OCI-LY1 (cell line): ENCODE measurements around the gene ARL5A.

ENCODE experiments used
- EZH2 ChIP-seq: fragments of 200-600 bp; sonication (generic), shearing (Covaris generic); IDR thresholded peaks from 2 replicates; pipeline ENCODE4 v1.8.0; 2017; ENCODE audit warnings: borderline replicate concordance, mixed run types, mild to moderate bottlenecking, antibody characterized with exemption, low read length, moderate library complexity, mixed read lengths
- TF ChIP-seq, protein P1 (sequence below): fragments of 200-600 bp; sonication (generic), shearing (Covaris generic); IDR thresholded peaks from 2 replicates; pipeline ENCODE4 v1.5.1; 2017; ENCODE audit warnings: mild to moderate bottlenecking, antibody characterized with exemption, low read length, moderate library complexity, mixed read lengths

DNA sequence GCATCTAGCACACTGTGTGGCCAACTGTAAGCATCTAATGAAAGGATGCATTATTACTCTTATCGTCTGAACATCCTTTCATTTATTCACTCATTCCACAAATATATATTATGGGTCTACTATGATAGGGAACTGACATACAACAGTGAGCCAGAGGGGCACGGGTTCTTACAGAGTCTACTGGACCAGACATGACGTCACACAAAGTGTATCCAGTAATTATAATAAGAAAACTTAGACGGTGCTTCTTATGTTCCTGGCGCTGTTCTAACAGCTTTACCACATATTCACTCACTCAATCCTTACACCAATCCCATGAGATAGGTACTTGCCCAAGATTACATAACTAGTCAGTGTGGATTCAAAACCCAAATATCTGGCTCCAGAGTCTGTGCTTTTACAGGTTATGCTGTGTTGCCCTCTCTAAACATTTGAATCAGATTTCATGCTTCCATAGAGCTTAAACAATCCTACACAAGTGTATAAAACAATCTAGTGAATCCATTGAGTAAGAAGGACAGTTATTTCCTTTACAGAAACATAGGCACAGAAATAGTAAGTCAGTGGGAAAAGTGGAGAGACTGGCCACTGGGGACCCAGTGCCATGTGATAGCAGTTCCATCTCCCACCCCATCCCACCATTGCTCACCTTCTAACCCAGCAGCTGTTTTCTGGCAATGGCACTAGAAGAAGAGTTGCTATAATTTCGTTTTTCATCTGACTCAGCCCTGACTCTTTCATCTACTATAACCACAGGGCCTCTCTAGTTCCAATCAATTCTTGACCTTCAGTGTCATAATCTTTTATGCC is 24.2 kb upstream of the ARL5A start:
- TF ChIP-seq, protein P1, sequence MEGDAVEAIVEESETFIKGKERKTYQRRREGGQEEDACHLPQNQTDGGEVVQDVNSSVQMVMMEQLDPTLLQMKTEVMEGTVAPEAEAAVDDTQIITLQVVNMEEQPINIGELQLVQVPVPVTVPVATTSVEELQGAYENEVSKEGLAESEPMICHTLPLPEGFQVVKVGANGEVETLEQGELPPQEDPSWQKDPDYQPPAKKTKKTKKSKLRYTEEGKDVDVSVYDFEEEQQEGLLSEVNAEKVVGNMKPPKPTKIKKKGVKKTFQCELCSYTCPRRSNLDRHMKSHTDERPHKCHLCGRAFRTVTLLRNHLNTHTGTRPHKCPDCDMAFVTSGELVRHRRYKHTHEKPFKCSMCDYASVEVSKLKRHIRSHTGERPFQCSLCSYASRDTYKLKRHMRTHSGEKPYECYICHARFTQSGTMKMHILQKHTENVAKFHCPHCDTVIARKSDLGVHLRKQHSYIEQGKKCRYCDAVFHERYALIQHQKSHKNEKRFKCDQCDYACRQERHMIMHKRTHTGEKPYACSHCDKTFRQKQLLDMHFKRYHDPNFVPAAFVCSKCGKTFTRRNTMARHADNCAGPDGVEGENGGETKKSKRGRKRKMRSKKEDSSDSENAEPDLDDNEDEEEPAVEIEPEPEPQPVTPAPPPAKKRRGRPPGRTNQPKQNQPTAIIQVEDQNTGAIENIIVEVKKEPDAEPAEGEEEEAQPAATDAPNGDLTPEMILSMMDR = no peak
- TF ChIP-seq EZH2 = no peak
